Right lobe of liver (tissue), 4 donors: ENCODE results near the gene KMT2E.

ENCODE experiments used
- CTCF ChIP-seq, 4 donors: fragments of 200-600 bp in 3 of 4; fragments of 450-650 bp in 1 of 4; IDR thresholded peaks; one replicate each; pipeline versions ENCODE4 v1.5.1 to v1.8.0; 2016 to 2022; ENCODE audit warnings: antibody characterized with exemption in 4 of 4, mild to moderate bottlenecking in 2 of 4
- POLR2A ChIP-seq: fragments of 450-650 bp; IDR thresholded peaks from one replicate; pipeline ENCODE4 v1.6.1; 2017; ENCODE audit warnings: antibody characterized with exemption, mild to moderate bottlenecking
- donor health status: DM: no; HTN: no; CAD: no.
- donor health status: DM: no; HTN: no; CAD: no.
- donor health status: DM: no; HTN: yes; CAD: no.

- TF ChIP-seq CTCF (IDR thresholded peaks at IDR 0.05): no peak
- TF ChIP-seq POLR2A: no peak
Observed at GRCh38 chr7:105118612-105119600, 104.9 kb downstream of the KMT2E start.
